T-helper 9 cell (primary cell): ENCODE results near the gene DNAH6.

ENCODE experiments used
- DNase-seq: peaks from one replicate; pipeline ENCODE4 v3.0.0-alpha.2; 2020

Gene DNAH6

GRCh38 chr2:84697895-84698294 lies 181.6 kb downstream of the DNAH6 start:
- DNase-seq = no peak

GRCh38 chr2:84700006-84700405 lies 183.7 kb downstream of the DNAH6 start:
- no peak for DNase-seq

GRCh38 chr2:84701880-84702279 lies 185.6 kb downstream of the DNAH6 start:
- DNase-seq = no peak

- no peak for DNase-seq
Observed at GRCh38 chr2:84702941-84703340, 186.6 kb downstream of the DNAH6 start.

GRCh38 chr2:84703831-84704230 lies 187.5 kb downstream of the DNAH6 start:
- DNase-seq = no peak

GRCh38 chr2:84704505-84705244 lies 188.4 kb downstream of the DNAH6 start:
- no peak for DNase-seq

- no peak for DNase-seq
Observed at GRCh38 chr2:84705858-84706257, 189.6 kb downstream of the DNAH6 start.

GRCh38 chr2:84708442-84708841 lies 192.1 kb downstream of the DNAH6 start:
- DNase-seq = no peak

- DNase-seq = no peak
Observed at GRCh38 chr2:84711651-84712050, 195.4 kb downstream of the DNAH6 start.

- DNase-seq = no peak
Observed at GRCh38 chr2:84713441-84713840, 197.1 kb downstream of the DNAH6 start.

- DNase-seq = no peak
Observed at GRCh38 chr2:84716564-84716963, 200.3 kb downstream of the DNAH6 start.

GRCh38 chr2:84717302-84717701 lies 201.0 kb downstream of the DNAH6 start:
- no peak for DNase-seq

GRCh38 chr2:84719434-84719833 lies 203.1 kb downstream of the DNAH6 start:
- DNase-seq = no peak

GRCh38 chr2:84723831-84724230 lies 207.5 kb downstream of the DNAH6 start:
- DNase-seq = no peak

- DNase-seq = no peak
Observed at GRCh38 chr2:84725717-84726116, 209.4 kb downstream of the DNAH6 start.

- no peak for DNase-seq
Observed at GRCh38 chr2:84727315-84727714, 211.0 kb downstream of the DNAH6 start.

GRCh38 chr2:84729224-84729623 lies 212.9 kb downstream of the DNAH6 start:
- no peak for DNase-seq

- DNase-seq = no peak
Observed at GRCh38 chr2:84731185-84731584, 214.9 kb downstream of the DNAH6 start.

GRCh38 chr2:84732897-84733778 lies 216.8 kb downstream of the DNAH6 start:
- DNase-seq = no peak

GRCh38 chr2:84735389-84735788 lies 219.1 kb downstream of the DNAH6 start:
- no peak for DNase-seq

GRCh38 chr2:84741182-84741822 lies 225.0 kb downstream of the DNAH6 start:
- DNase-seq = peak; percentile 12

- no peak for DNase-seq
Observed at GRCh38 chr2:84748341-84748740, 232.0 kb downstream of the DNAH6 start.

GRCh38 chr2:84749442-84749841 lies 233.1 kb downstream of the DNAH6 start:
- no peak for DNase-seq

GRCh38 chr2:84755096-84755495 lies 238.8 kb downstream of the DNAH6 start:
- no peak for DNase-seq
